Epithelial cell of proximal tubule (primary cell): Measurements from ENCODE around the gene DPEP3. TPM values are rescaled to one million over a fixed set of nuclear protein-coding genes. Genes with fewer than 3 reads are reported as not detected.

Experiments used
- DNase-seq: peaks from one replicate; pipeline ENCODE4 v3.0.0-alpha.2; 2011; ENCODE audit warnings: low read depth
- H3K4me3 ChIP-seq: 2 replicates; pipeline ENCODE4 v1.5.1; 2011; ENCODE audit warnings: low read depth, mild to moderate bottlenecking, low read length
- CTCF ChIP-seq: conservative IDR thresholded peaks from 2 replicates; pipeline ENCODE4 v1.5.1; 2012; ENCODE audit warnings: low read depth, mild to moderate bottlenecking, low read length
- total RNA-seq: library from RNA; depleted of rRNA; stranded (reverse); fragments of >200 nt; gene quantifications from 2 replicates; pipeline ENCODE4 v1.2.3, GENCODE V29; 2015

DPEP3 gene
- total RNA-seq = not detected in 2 replicates

DNA sequence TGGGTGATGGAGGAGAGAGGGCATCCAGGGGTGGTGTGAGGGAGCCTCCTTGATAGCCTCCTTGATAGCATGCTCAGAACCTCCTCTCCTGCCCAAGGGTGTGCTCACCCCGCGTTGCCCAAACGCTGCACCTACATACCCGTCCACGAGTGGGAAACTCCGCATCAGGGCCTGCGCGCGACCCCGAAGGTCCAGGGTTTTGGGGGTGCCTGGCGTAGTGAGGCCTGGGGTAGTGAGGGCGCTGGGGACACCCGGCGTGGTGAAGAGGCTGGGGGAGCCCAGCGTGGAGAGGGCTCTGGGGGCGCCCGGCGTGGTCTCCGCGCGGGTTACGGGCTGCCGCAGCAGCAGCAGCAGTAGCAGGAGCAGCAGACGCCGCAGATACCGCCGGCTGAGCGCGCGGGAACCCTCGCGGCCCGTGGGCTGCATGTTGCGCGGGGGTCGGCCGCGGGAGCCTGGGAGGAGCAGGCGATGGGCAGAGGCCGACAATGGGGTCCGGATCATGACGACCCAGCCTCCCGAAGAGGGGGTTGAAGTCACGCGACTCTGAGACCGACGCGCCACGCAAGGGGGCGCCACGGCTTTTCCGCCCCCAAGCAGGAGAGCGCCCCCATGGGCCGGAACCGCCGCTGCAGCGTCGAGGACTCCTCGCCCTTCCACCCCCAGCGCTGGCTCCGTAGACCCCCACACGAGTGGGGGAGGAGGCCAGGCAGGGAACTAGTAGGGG, at the start of gene DPEP3:
Gene DPEP3, minus strand, starts transcription at position 545 of the 724 bp plus-strand sequence. Its CDS starts 119 bp downstream, at position 426.
- H3K4me3 ChIP-seq = no peak within 1 kb of the TSS
- TF ChIP-seq CTCF = peak; percentile 28

GRCh38 chr16:68028996-68029395, 48.7 kb upstream of the DPEP3 start:
- no peak overlapping the region for H3K4me3 ChIP-seq
- no peak for DNase-seq
- TF ChIP-seq CTCF = no peak

More for the DNA sequence above, at the start of gene DPEP3:
- no peak for DNase-seq

GRCh38 chr16:68022728-68023537, 42.6 kb upstream of the DPEP3 start, which contains the start of the genes DDX28 and DUS2:
Gene DDX28, minus strand, starts transcription at chr16:68023232. Its CDS starts 30 bp downstream, at chr16:68023202.
Gene DUS2, plus strand, starts transcription at chr16:68023284. Its CDS starts 14,740 bp downstream, at chr16:68038024.
- peak within 1 kb of the TSS; percentile 96 for H3K4me3 ChIP-seq
- no peak for TF ChIP-seq CTCF
- DNase-seq = peak; percentile 63

GRCh38 chr16:68022278-68022727, 42.0 kb upstream of the DPEP3 start:
- H3K4me3 ChIP-seq = peak overlapping the region; percentile 96
- no peak for TF ChIP-seq CTCF
- no peak for DNase-seq

GRCh38 chr16:68021490-68021889, 41.2 kb upstream of the DPEP3 start:
- TF ChIP-seq CTCF = no peak
- DNase-seq = no peak
- H3K4me3 ChIP-seq = peak overlapping the region; percentile 96

DNA sequence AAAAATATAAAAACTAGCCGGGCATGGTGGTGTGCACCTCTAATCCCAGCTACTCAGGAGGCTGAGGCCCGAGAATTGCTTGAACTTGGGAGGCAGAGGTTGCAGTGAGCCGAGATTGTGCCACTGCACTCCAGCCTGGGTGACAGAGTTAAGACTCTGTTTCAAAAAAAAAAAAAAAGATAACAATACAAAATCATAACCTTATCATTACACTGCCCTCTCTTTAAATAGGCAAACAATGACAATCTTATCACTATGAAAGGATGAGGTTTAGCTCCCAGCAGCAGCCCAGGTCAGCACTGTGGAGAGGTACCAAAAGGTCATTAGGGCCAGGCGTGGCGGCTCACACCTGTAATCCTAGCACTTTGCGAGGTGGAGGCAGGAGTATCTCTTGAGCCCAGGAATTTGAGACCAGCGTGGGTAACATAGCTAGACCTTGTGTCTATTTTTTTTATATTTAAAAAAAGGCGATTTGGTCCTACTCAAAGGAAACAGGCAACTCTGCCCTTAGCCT, 38.9 kb upstream of the DPEP3 start:
- no peak for DNase-seq
- H3K4me3 ChIP-seq = no peak overlapping the region
- TF ChIP-seq CTCF = no peak
